ENCODE data around the gene SMOC2.

SMOC2 gene

GRCh38 chr6:168480481-168480880 lies 39.5 kb downstream of the SMOC2 start:
- no peak for DNase-seq (ENCODE audit: low read depth, low spot score)

DNA sequence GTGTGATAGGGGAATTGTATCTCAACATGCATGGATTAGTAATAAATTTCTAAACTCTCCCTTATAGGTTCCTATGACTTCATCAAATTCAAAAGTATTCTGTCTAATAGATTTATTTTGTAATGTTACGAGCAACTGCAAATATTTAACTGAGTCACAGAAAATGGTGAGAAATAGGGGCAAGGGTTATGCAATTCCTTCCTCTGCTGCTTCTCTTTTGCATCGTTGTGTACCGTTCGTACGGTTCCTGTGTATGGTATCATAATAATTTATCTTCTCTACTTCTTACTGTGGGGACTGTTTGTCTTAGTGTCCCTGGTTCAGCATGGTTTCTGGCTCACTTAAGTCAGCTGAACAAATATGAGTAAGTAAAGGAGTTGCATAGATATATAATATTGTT lies 44.8 kb downstream of the SMOC2 start:
- DNase-seq (ENCODE audit: low read depth, low spot score), result no peak

DNA sequence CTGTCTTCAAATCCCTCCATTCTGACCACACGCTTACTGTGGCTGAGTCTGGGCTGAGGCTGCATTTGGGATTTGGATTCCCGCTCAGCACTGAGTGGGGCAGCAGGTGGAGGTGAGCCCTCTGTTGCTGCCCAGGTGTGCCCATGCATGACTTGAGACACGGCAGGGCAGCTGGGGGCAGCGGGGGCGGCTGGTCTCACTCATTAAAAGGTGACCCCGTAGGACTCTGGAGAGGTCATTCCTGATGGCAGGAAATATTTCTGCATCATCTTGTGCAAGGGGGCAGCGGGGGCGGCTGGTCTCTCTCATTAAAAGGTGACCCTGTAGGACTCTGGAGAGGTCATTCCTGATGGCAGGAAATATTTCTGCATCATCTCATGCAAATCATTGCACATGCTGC lies 49.8 kb downstream of the SMOC2 start:
- DNase-seq (ENCODE audit: low read depth, low spot score), result no peak

DNA sequence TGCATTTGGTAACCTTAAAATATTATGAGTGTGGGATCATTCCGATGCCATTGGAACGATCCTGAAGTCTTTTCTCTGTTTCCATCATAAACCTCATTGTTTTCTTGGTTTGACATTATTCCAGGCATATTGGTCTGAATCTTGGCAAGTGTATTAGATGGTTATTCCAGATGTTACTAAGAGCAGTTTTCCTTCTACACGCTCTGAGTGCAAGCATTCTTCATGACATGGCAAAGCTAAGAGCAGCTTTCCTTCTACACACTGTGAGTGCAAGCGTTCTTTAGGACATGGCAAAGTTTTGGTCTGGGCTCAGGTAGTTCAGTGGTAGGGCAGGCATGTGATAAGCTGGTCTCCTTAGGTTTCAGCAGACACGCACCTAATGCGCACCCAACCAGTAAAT lies 53.0 kb downstream of the SMOC2 start:
- no peak for DNase-seq (ENCODE audit: low read depth, low spot score)

DNA sequence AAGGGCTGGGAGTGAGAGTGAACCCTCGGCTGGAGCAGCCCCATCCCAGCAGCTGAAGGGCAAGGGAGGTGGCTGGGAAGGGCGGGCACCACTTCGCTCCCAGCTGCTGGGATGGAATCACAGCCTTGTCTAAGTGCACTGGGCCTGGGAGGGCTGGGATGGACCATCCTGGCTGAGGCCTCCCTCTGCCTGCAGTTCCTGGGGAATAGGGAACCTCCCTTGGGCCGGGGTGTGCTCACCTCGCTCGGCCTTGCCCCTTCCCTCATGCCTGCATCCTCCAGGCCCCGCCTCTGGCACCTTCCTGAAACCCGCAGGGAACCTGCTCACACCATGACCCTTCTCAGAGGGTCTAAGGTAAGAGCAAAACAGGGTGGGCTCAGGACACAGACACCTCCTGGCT lies 53.7 kb downstream of the SMOC2 start:
- no peak for DNase-seq (ENCODE audit: low read depth, low spot score)

- no peak for DNase-seq (ENCODE audit: low read depth, low spot score)
Measured at GRCh38 chr6:168495133-168495532, 54.1 kb downstream of the SMOC2 start.

- DNase-seq (ENCODE audit: low read depth, low spot score), result no peak
Measured at GRCh38 chr6:168495636-168496035, 54.7 kb downstream of the SMOC2 start.

DNA sequence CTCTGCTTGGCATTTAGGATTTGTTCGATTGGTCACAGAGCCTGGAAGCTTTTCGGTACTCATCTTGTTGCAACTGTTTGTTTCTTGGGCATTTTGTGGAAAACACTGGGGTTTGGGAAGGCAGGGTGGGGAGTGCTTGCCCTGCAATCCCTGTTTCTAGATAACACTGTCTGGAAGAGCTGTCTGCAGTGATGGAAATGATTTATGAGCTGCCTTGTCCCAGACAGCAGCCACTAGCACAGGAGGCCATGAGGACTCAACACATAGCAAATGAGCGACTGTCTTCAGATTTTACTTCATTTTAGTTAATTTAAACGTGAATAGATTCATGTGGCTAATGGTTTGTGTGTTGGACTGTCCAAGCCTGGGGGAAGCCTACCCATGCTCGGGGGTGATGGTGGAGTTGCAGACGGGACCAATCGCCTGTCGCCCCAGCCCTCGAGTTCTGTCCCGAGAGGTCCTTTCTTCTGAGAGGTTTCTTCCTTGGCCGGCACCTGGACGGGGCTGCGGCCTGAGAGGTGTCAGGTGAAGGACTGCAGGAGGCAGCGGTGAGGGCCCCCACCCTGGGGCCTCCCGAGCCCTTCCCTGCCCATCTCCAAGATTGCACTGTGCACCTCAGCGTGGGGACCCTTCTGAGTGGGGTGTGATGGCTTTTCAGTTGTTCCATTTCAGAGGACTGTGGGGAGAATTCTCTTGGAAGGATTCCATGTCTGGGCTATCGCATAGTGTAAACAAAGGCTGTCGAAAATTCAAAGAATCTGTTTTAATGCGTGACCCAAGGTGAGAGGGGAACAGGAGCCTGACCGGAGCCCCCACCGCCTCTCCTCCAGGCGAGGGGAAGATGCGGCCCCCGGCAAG lies 55.4 kb downstream of the SMOC2 start:
- DNase-seq (ENCODE audit: low read depth, low spot score), result no peak

DNA sequence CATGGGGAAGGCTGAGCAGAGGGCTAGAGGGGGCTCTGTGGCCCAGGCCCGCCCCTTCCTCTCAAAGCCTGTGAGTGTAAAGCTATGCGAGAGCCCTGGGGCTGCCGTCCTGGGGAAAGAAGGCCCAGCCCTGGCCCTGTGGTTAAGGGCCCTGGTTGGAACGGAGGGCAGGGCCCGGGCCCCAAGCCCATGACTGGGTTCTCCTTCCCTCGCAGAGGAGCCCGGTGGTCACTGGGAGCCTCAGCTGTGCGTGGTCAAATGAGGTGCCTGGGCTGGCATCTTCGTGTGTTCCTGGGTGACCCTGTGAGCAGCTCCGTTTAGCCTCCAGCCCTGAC lies 56.0 kb downstream of the SMOC2 start:
- DNase-seq (ENCODE audit: low read depth, low spot score), result no peak

- no peak for DNase-seq (ENCODE audit: low read depth, low spot score)
Measured at GRCh38 chr6:168497381-168497780, 56.4 kb downstream of the SMOC2 start.

DNA sequence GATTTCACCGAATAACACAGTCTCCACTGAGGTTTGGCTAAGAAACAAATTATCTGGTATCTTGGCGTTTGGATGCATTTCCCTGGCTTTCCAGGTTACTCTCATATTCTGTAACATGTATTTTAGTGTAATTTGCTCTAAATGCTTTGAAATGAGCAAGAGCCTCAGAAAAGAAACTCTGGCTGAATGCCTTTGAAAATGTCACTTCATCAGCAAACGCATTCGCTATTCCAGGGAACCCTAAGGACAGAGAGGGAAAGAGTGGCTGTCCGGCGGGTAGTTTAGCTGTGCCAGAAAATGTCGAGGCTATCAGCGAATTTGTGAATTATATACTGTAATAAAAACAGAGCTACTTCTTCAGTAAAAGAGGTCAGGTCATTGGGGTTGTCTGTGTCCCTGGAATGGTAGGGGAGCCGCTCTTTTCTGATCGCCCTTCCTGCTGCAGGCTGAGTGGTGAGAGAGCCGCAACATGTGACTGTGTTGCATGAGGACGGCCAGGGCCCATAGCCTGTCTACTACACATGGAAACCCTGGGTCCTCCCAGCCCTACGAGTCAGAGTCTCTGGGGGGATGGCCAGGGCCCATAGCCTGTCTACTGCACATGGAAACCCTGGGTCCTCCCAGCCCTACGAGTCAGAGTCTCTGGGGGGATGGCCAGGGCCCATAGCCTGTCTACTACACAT lies 57.3 kb downstream of the SMOC2 start:
- no peak for DNase-seq (ENCODE audit: low read depth, low spot score)

GRCh38 chr6:168499045-168499650 lies 58.2 kb downstream of the SMOC2 start:
- no peak for DNase-seq (ENCODE audit: low read depth, low spot score)

DNA sequence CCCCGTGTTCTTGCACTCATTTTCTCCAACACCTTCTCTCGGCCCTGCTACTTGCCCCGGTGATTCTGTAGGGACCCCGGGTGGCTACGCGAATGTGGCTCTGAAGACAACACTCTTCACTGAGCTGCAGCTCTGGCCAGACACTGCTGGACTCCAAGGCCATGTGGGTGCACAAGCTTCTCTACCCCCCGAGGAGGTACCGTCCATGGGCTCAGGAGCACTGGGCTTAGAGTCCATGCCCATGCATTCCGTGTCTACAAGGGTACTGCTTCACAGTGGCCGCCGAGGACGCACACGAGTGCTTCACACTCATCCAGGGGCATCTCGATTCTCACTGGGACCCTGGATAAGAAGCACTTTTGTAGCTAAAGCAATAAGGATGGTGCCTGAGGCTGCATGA lies 59.5 kb downstream of the SMOC2 start:
- DNase-seq (ENCODE audit: low read depth, low spot score), result no peak

DNA sequence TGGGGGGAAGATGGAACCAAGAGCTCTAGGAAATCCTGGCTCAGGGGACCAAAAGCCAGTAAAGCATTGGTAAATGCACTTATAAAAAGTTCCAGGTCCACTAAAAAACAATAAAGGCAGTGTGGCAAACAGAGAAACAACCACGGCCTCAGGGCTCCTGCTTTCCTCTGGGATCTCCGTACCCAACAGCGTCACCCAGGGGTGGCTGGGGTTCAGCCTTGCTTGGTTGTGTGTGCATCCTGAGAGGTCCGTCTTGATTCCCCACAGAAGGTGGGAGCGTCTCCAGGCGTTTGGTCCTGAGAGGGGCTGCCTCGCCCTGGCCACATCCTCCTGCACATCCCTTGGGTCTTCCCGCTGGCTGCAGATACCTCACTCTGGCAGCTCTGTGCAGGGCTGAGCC lies 60.6 kb downstream of the SMOC2 start:
- DNase-seq (ENCODE audit: low read depth, low spot score), result no peak

DNA sequence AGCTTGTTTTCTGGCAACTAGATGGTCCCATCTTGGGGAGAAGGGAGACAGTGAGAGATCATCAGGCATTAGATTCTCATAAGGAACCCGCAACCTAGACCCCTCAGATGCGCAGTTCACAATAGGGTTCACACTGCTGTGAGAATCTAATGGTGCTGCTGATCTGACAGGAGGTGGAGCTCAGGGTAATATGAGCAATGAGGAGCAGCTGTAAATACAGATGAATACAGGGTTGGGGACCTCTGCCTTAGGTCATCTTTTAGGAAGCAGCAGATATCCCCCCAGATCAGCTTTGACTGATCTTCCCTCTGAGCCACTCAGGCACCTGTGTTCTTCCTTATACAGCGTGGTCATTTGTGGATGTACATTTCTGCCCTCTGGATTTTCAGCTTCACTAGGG lies 63.4 kb downstream of the SMOC2 start:
- no peak for DNase-seq (ENCODE audit: low read depth, low spot score)

DNA sequence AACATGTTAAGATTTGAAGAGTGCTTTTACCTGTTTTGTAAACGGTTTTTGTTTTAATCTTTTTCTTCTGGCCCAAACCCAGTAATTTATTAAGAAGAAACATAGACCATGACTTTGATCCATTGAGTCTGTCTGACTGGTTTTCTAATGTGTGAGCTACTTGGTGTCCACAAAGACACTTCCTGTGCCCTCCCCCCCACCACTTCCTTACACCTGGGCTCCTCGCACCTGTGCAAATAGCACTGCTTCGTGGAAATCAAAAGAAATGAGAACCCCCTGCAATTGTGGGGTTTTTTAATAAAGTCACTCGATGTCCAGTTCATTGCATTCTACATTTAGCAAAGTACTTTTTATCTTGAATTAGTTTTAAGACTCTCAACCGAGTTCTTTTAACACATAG lies 65.5 kb downstream of the SMOC2 start:
- no peak for DNase-seq (ENCODE audit: low read depth, low spot score)

- no peak for DNase-seq (ENCODE audit: low read depth, low spot score)
Measured at GRCh38 chr6:168507297-168507696, 66.3 kb downstream of the SMOC2 start.

- no peak for DNase-seq (ENCODE audit: low read depth, low spot score)
Measured at GRCh38 chr6:168507730-168508129, 66.7 kb downstream of the SMOC2 start.

DNA sequence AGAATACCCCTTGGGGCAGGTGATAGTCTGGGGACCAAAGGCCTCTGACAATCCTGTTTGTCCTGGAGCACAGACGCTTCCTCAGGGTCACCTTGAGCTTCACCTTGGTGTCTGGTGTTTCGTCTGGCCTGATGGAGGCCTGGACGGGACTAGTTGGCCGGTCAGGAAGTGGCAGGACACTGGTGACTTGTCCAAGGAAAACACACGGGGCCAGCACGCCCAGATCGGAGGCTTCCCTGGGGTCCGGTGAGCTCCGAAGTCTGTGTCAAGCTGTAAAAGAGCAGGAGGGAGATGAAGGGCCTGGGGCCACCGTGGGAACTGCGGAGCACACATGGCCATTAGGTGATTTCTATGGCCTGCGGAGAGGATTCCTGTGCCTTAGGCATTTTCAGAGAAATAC lies 67.9 kb downstream of the SMOC2 start:
- DNase-seq (ENCODE audit: low read depth, low spot score), result no peak

DNA sequence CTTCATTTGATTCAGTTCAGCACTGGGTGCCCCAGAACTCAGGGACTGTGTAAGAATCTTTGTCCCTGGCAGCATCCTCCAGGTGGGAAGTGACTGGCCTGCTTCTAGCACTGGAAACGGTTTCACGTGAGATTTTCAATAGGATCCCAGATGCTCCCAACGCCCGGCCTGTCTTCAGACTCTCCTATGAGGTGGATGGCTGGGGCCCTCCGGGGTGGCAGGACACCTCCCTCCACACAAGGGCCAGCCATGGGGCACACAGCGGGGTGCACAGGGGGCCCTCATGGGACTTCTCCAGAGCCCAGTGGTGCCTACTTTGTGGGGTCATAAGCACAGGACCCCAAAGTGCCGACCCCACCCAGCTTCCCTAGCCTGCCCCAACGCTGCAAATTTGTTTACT lies 72.8 kb downstream of the SMOC2 start:
- no peak for DNase-seq (ENCODE audit: low read depth, low spot score)

GRCh38 chr6:168514216-168514615 lies 73.2 kb downstream of the SMOC2 start:
- no peak for DNase-seq (ENCODE audit: low read depth, low spot score)

GRCh38 chr6:168515376-168515775 lies 74.4 kb downstream of the SMOC2 start:
- no peak for DNase-seq (ENCODE audit: low read depth, low spot score)

Measured in brain pericyte (primary cell).